Ovary (tissue), 3 donors: ENCODE results near the gene GPR132.

ENCODE experiments used
- POLR2A ChIP-seq: fragments of 450-650 bp; IDR thresholded peaks from one replicate; pipeline ENCODE4 v1.6.1; 2017; ENCODE audit warnings: antibody characterized with exemption, mild to moderate bottlenecking, moderate library complexity
- TF ChIP-seq, protein P1 (sequence below), 3 donors: fragments of 450-650 bp in 2 of 3; fragments of 200-600 bp in 1 of 3; IDR thresholded peaks; one replicate each; pipeline versions ENCODE4 v1.5.1 to v1.8.0; 2016 to 2022; ENCODE audit warnings: antibody characterized with exemption in 3 of 3, mild to moderate bottlenecking in 1 of 3
- donor health status: DM: no; HTN: no; CAD: no.

DNA sequence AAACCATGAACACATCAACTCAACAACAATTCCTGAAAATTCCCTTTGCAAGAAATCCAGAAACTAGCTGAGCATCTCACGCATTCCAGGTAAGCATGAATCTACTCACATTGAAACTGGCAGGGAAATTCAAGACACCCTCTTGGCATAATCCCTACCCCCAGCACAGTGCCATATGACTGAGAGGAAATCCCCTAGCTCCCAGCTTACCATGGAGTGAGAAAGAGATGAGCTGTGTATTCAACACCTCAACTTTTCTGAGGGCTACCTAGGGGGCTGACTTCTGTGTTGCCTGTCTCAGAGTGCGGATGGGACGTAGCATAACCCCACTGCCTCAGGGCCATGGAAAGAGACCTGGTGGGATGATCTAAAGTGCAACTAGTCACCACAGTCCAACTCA is 37.7 kb upstream of the GPR132 start:
- TF ChIP-seq, protein P1, sequence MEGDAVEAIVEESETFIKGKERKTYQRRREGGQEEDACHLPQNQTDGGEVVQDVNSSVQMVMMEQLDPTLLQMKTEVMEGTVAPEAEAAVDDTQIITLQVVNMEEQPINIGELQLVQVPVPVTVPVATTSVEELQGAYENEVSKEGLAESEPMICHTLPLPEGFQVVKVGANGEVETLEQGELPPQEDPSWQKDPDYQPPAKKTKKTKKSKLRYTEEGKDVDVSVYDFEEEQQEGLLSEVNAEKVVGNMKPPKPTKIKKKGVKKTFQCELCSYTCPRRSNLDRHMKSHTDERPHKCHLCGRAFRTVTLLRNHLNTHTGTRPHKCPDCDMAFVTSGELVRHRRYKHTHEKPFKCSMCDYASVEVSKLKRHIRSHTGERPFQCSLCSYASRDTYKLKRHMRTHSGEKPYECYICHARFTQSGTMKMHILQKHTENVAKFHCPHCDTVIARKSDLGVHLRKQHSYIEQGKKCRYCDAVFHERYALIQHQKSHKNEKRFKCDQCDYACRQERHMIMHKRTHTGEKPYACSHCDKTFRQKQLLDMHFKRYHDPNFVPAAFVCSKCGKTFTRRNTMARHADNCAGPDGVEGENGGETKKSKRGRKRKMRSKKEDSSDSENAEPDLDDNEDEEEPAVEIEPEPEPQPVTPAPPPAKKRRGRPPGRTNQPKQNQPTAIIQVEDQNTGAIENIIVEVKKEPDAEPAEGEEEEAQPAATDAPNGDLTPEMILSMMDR (IDR thresholded peaks at IDR 0.05), result no peak
- TF ChIP-seq POLR2A, result no peak
